AG04449 (cell line): ENCODE results near the gene ZBED5.
"Not testable (repeated sequence)": the region's sequence is repeated elsewhere in the genome, so short reads cannot be mapped to it uniquely, and the experiment has no call there.

Source experiments
- CTCF ChIA-PET: fragments of 350-600 bp; formaldehyde crosslinking; extraction: SDS; loops from one replicate; lab custom pipeline; 2021; ENCODE audit warnings: antibody characterized with exemption; lab: Yijun Ruan, JAX
- POLR2A ChIA-PET: fragments of 400-600, 350-600 bp; formaldehyde crosslinking; extraction: SDS; loops from one replicate; lab custom pipeline; 2020; ENCODE audit warnings: antibody characterized with exemption, inconsistent platforms; lab: Yijun Ruan, JAX
- DNase-seq: peaks from one replicate; pipeline ENCODE4 v3.0.0-alpha.2; 2010; ENCODE audit warnings: low read depth, low spot score
- H3K4me3 ChIP-seq: 2 replicates; pipeline ENCODE4 v1.5.1; 2011; ENCODE audit warnings: low read depth, mild to moderate bottlenecking, control low read depth, low read length
- CTCF ChIP-seq: IDR thresholded peaks from one replicate; pipeline ENCODE4 v1.5.1; 2011; ENCODE audit warnings: mild to moderate bottlenecking, moderate library complexity, low read length, control low read depth, inconsistent platforms; ENCODE audit not compliant: insufficient read depth; ENCODE audit errors: missing control alignments

Gene ZBED5

GRCh38 chr11:10824888-10825287 is 33.0 kb downstream of the ZBED5 start:
- ChIA-PET CTCF (interaction anchor here (1.0 kb wide), 1 partner anchor 9 kb away, joined by 3 read pairs; no protein-coding TSS in a partner anchor), POLR2A (no interaction called here)
- H3K4me3 ChIP-seq: no peak overlapping the region
- DNase-seq: no peak
- TF ChIP-seq CTCF: no peak

GRCh38 chr11:10823152-10823579 is 34.7 kb downstream of the ZBED5 start:
- CTCF ChIA-PET: no interaction called here
- no peak for DNase-seq
- H3K4me3 ChIP-seq: no peak overlapping the region
- POLR2A ChIA-PET: no interaction called here
- no peak for TF ChIP-seq CTCF

GRCh38 chr11:10822491-10822890 is 35.4 kb downstream of the ZBED5 start:
- CTCF ChIA-PET, DNase-seq, POLR2A ChIA-PET, H3K4me3 ChIP-seq: not testable (repeated sequence)

- CTCF ChIA-PET: interaction anchor here (0.7 to 1.3 kb wide), 2 partner anchors 26 to 30 kb away, joined by 3 read pairs; no protein-coding TSS in a partner anchor
- no peak overlapping the region for H3K4me3 ChIP-seq
- POLR2A ChIA-PET: interaction anchor here (1.0 to 3.0 kb wide), 5 partner anchors 9 to 81 kb away, joined by 3 to 58 read pairs (median 6); partner anchors contain the start of genes EIF4G2 and ZBED5
- peak; percentile 87 for DNase-seq
- no peak for TF ChIP-seq CTCF
Observed at GRCh38 chr11:10818594-10818993, 39.3 kb downstream of the ZBED5 start.

- ChIA-PET CTCF (no interaction called here), POLR2A (no interaction called here)
- no peak overlapping the region for H3K4me3 ChIP-seq
- TF ChIP-seq CTCF: no peak
- no peak for DNase-seq
Observed at GRCh38 chr11:10813945-10814344, 43.9 kb downstream of the ZBED5 start.

GRCh38 chr11:10809373-10810160 is 48.3 kb downstream of the ZBED5 start:
- H3K4me3 ChIP-seq: peak overlapping the region; percentile 67
- ChIA-PET POLR2A (interaction anchor here (0.6 to 3.9 kb wide), 42 partner anchors 8 to 1475 kb away, joined by 3 to 116 read pairs (median 6); partner anchors contain the start of genes CTR9, USP47 and ZBED5), CTCF (interaction anchor here (0.6 to 2.3 kb wide), 11 partner anchors 8 to 1430 kb away, joined by 3 to 8 read pairs (median 3); no protein-coding TSS in a partner anchor)
- no peak for DNase-seq
- no peak for TF ChIP-seq CTCF
